ENCODE measurements around the gene PIP5K1B.

GRCh38 chr9:68877219-68877618 is 172.2 kb downstream of the PIP5K1B start:
- no peak for TF ChIP-seq POLR2A (IDR thresholded peaks at IDR 0.05; ENCODE audit: low read depth, low read length)
- no peak for TF ChIP-seq CTCF (IDR thresholded peaks at IDR 0.05; ENCODE audit: extremely low read depth in 1 of 2, insufficient read depth in 1 of 2, low read depth in 1 of 2, low read length in 2 of 2)
- TF ChIP-seq JUN (IDR thresholded peaks at IDR 0.05; ENCODE audit: borderline replicate concordance, insufficient read depth, insufficient read length, low read depth) = no peak
- no peak for TF ChIP-seq EZH2 (IDR thresholded peaks at IDR 0.05; ENCODE audit: borderline replicate concordance, low read depth, low read length, severe bottlenecking)
- TF ChIP-seq POLR2AphosphoS5 (IDR thresholded peaks at IDR 0.05; ENCODE audit: insufficient read depth, low read depth, low read length) = no peak
- TF ChIP-seq MAX (IDR thresholded peaks at IDR 0.05; ENCODE audit: insufficient read depth, insufficient read length) = no peak
- no peak for TF ChIP-seq GATA2 (IDR thresholded peaks at IDR 0.05; ENCODE audit: insufficient read depth, insufficient read length, low read depth, low read length)
- no peak for TF ChIP-seq MYC (IDR thresholded peaks at IDR 0.05; ENCODE audit: low read depth, low read length)
- no peak for TF ChIP-seq FOS (IDR thresholded peaks at IDR 0.05; ENCODE audit: borderline replicate concordance, insufficient read depth, low read length)
